Activated CD4-positive, alpha-beta T cell treated with anti-CD3 and anti-CD28 coated beads, Interleukin-2, amount 10 ng/mL, durations not matched to agents 24 days and 14 days (primary cell): Measurements from ENCODE around the gene ATG7. TPM values are rescaled to one million over a fixed set of nuclear protein-coding genes. Genes with fewer than 3 reads are reported as not detected.
"Not testable (repeated sequence)": the region's sequence is repeated elsewhere in the genome, so short reads cannot be mapped to it uniquely, and the experiment has no call there.

Experiments used
- DNase-seq: peaks from one replicate; pipeline ENCODE4 v3.0.0; 2022
- H3K27ac Mint-ChIP-seq: one replicate; pipeline ENCODE4 v1.8.0; 2022; ENCODE audit warnings: mild to moderate bottlenecking, mixed read lengths
- H3K27me3 Mint-ChIP-seq: one replicate; pipeline ENCODE4 v1.8.0; 2022; ENCODE audit warnings: mixed read lengths
- H3K36me3 Mint-ChIP-seq: one replicate; pipeline ENCODE4 v1.8.0; 2022; ENCODE audit warnings: low read depth, mild to moderate bottlenecking, mixed read lengths
- H3K4me1 Mint-ChIP-seq: one replicate; pipeline ENCODE4 v1.8.0; 2021; ENCODE audit warnings: mixed read lengths
- H3K4me3 Mint-ChIP-seq: one replicate; pipeline ENCODE4 v1.8.0; 2022; ENCODE audit warnings: mild to moderate bottlenecking, moderate library complexity, mixed read lengths
- H3K9me3 Mint-ChIP-seq: one replicate; pipeline ENCODE4 v1.8.0; 2021; ENCODE audit warnings: mixed read lengths
- intact Hi-C: fragments of 100-400 bp; cut with micrococcal nuclease; formaldehyde crosslinking; loops from one replicate; pipeline ENCODE4 v1.15.1; 2023
- total RNA-seq: library from RNA; stranded (reverse); gene quantifications from 2 replicates; pipeline ENCODE4 v1.2.3, GENCODE V29; 2022

Gene ATG7
- total RNA-seq, 1 donor from 2014 or later = 41.4 TPM

GRCh38 chr3:11452885-11453847 is 181.0 kb downstream of the ATG7 start:
- Mint-ChIP-seq H3K27me3 (no peaks in the 10 kb centered on the region), H3K4me1 (no peaks in the 10 kb centered on the region), H3K4me3 (no peak overlapping the region), H3K36me3 (no peaks in the 10 kb centered on the region), H3K9me3 (no peaks in the 10 kb centered on the region), H3K27ac (no peak overlapping the region)
- intact Hi-C loops = no loop called here
- no peak for DNase-seq

- intact Hi-C loops = no loop called here
- Mint-ChIP-seq H3K4me1 (no peaks in the 10 kb centered on the region), H3K9me3 (no peaks in the 10 kb centered on the region), H3K27ac (no peak overlapping the region), H3K27me3 (no peaks in the 10 kb centered on the region), H3K4me3 (no peak overlapping the region), H3K36me3 (no peaks in the 10 kb centered on the region)
- DNase-seq = no peak
These were observed 183.8 kb downstream of the ATG7 start for GRCh38 chr3:11455956-11456355.

GRCh38 chr3:11457135-11457534 is 184.9 kb downstream of the ATG7 start:
- Mint-ChIP-seq H3K9me3 (no peaks in the 10 kb centered on the region), H3K27me3 (no peaks in the 10 kb centered on the region), H3K4me3 (no peak overlapping the region), H3K36me3 (no peaks in the 10 kb centered on the region), H3K27ac (no peak overlapping the region), H3K4me1 (no peaks in the 10 kb centered on the region)
- intact Hi-C loops = no loop called here
- no peak for DNase-seq

GRCh38 chr3:11459186-11459824 is 187.1 kb downstream of the ATG7 start:
- intact Hi-C loops = no loop called here
- H3K27ac Mint-ChIP-seq = no peak overlapping the region
- no peaks in the 10 kb centered on the region for H3K4me1 Mint-ChIP-seq
- H3K9me3 Mint-ChIP-seq = no peaks in the 10 kb centered on the region
- DNase-seq = no peak
- no peaks in the 10 kb centered on the region for H3K27me3 Mint-ChIP-seq
- H3K4me3 Mint-ChIP-seq = no peak overlapping the region
- H3K36me3 Mint-ChIP-seq = no peaks in the 10 kb centered on the region

- Mint-ChIP-seq H3K9me3 (no peaks in the 10 kb centered on the region), H3K27me3 (no peaks in the 10 kb centered on the region), H3K36me3 (no peaks in the 10 kb centered on the region), H3K4me1 (no peaks in the 10 kb centered on the region), H3K27ac (no peak overlapping the region), H3K4me3 (no peak overlapping the region)
- intact Hi-C loops = no loop called here
- DNase-seq = no peak
These were observed 189.0 kb downstream of the ATG7 start for GRCh38 chr3:11461226-11461625.

- H3K36me3 Mint-ChIP-seq, H3K4me1 Mint-ChIP-seq, H3K4me3 Mint-ChIP-seq, H3K9me3 Mint-ChIP-seq, DNase-seq, H3K27me3 Mint-ChIP-seq, intact Hi-C loops, H3K27ac Mint-ChIP-seq: not testable (repeated sequence)
These were observed 190.5 kb downstream of the ATG7 start for GRCh38 chr3:11462673-11463072.

- Mint-ChIP-seq H3K9me3 (no peaks in the 10 kb centered on the region), H3K4me1 (no peaks in the 10 kb centered on the region), H3K27me3 (no peaks in the 10 kb centered on the region), H3K4me3 (no peak overlapping the region), H3K27ac (no peak overlapping the region), H3K36me3 (peaks cover 6% of the 10 kb centered on the region)
- intact Hi-C loops = no loop called here
- no peak for DNase-seq
These were observed 191.4 kb downstream of the ATG7 start for GRCh38 chr3:11463591-11463990.

- H3K36me3 Mint-ChIP-seq = peaks cover 6% of the 10 kb centered on the region
- no peaks in the 10 kb centered on the region for H3K9me3 Mint-ChIP-seq
- H3K27me3 Mint-ChIP-seq = no peaks in the 10 kb centered on the region
- H3K4me3 Mint-ChIP-seq = no peak overlapping the region
- intact Hi-C loops = no loop called here
- no peak for DNase-seq
- no peak overlapping the region for H3K27ac Mint-ChIP-seq
- no peaks in the 10 kb centered on the region for H3K4me1 Mint-ChIP-seq
These were observed 192.2 kb downstream of the ATG7 start for GRCh38 chr3:11464356-11464755.

- no peaks in the 10 kb centered on the region for H3K27me3 Mint-ChIP-seq
- peaks cover 6% of the 10 kb centered on the region for H3K36me3 Mint-ChIP-seq
- DNase-seq = no peak
- intact Hi-C loops = no loop called here
- no peaks in the 10 kb centered on the region for H3K9me3 Mint-ChIP-seq
- H3K27ac Mint-ChIP-seq = no peak overlapping the region
- no peaks in the 10 kb centered on the region for H3K4me1 Mint-ChIP-seq
- no peak overlapping the region for H3K4me3 Mint-ChIP-seq
These were observed 193.8 kb downstream of the ATG7 start for GRCh38 chr3:11465744-11466616.

GRCh38 chr3:11467875-11468274 is 195.7 kb downstream of the ATG7 start:
- Mint-ChIP-seq H3K9me3 (no peaks in the 10 kb centered on the region), H3K27ac (no peak overlapping the region), H3K27me3 (no peaks in the 10 kb centered on the region), H3K36me3 (peaks cover 6% of the 10 kb centered on the region), H3K4me1 (no peaks in the 10 kb centered on the region), H3K4me3 (no peak overlapping the region)
- intact Hi-C loops = no loop called here
- DNase-seq = no peak

- intact Hi-C loops = no loop called here
- no peak overlapping the region for H3K4me3 Mint-ChIP-seq
- H3K27me3 Mint-ChIP-seq = no peaks in the 10 kb centered on the region
- no peaks in the 10 kb centered on the region for H3K9me3 Mint-ChIP-seq
- H3K27ac Mint-ChIP-seq = no peak overlapping the region
- H3K36me3 Mint-ChIP-seq = peaks cover 6% of the 10 kb centered on the region
- no peak for DNase-seq
- H3K4me1 Mint-ChIP-seq = no peaks in the 10 kb centered on the region
These were observed 198.0 kb downstream of the ATG7 start for GRCh38 chr3:11470031-11470853.

- no peak for DNase-seq
- Mint-ChIP-seq H3K36me3 (no peaks in the 10 kb centered on the region), H3K27ac (no peak overlapping the region), H3K9me3 (no peaks in the 10 kb centered on the region), H3K4me3 (no peak overlapping the region), H3K4me1 (peaks cover 3% of the 10 kb centered on the region), H3K27me3 (no peaks in the 10 kb centered on the region)
- intact Hi-C loops = no loop called here
These were observed 203.1 kb downstream of the ATG7 start for GRCh38 chr3:11475324-11475723.

- DNase-seq = no peak
- intact Hi-C loops = no loop called here
- Mint-ChIP-seq H3K9me3 (no peaks in the 10 kb centered on the region), H3K4me3 (no peak overlapping the region), H3K27me3 (no peaks in the 10 kb centered on the region), H3K4me1 (peaks cover 3% of the 10 kb centered on the region), H3K36me3 (no peaks in the 10 kb centered on the region), H3K27ac (no peak overlapping the region)
These were observed 204.5 kb downstream of the ATG7 start for GRCh38 chr3:11476735-11477144.
